Peyer's patch (tissue), 4 donors: ENCODE data around the gene DUXB. TPM values are rescaled to one million over a fixed set of nuclear protein-coding genes. Genes with fewer than 3 reads are reported as not detected.
A peak's percentile ranks its signal among the peaks of the same experiment; 100 is the strongest.

Experiments used
- DNase-seq, 3 donors: peaks; one replicate each; pipeline ENCODE4 v3.0.0-alpha.2; 2017 to 2019
- H3K27ac ChIP-seq, 4 donors: fragments of 200-600 bp; sonication (generic); one replicate each; pipeline ENCODE4 v1.5.1; 2016 to 2019
- H3K27me3 ChIP-seq, 2 donors: fragments of 200-600 bp; sonication (generic); one replicate each; pipeline ENCODE4 v1.5.1; 2019
- H3K36me3 ChIP-seq, 3 donors: fragments of 200-600 bp; sonication (generic); one replicate each; pipeline ENCODE4 v1.5.1; 2016 to 2019
- H3K4me1 ChIP-seq, 4 donors: fragments of 200-600 bp; sonication (generic); one replicate each; pipeline ENCODE4 v1.5.1; 2016 to 2019
- H3K4me3 ChIP-seq, 4 donors: fragments of 200-600 bp; sonication (generic); 1 replicate in 3 of 4; 2 replicates in 1 of 4; pipeline ENCODE4 v1.5.1; 2016 to 2019; ENCODE audit warnings: mild to moderate bottlenecking in 1 of 4
- H3K9me3 ChIP-seq, 4 donors: fragments of 200-600 bp; sonication (generic); one replicate each; pipeline ENCODE4 v1.5.1; 2016 to 2019; ENCODE audit warnings: mild to moderate bottlenecking in 1 of 4
- CTCF ChIP-seq, 6 experiments: fragments of 450-650 bp in 4 of 6; fragments of 200-600 bp in 2 of 6; sonication (generic) in 1 of 6; IDR thresholded peaks; one replicate each; pipeline ENCODE4 v1.5.1; 2017 to 2019; ENCODE audit warnings: antibody characterized with exemption in 6 of 6, mild to moderate bottlenecking in 3 of 6, moderate library complexity in 1 of 6
- POLR2A ChIP-seq, 2 donors: fragments of 450-650 bp; IDR thresholded peaks; one replicate each; pipeline ENCODE4 v1.5.1; 2017; ENCODE audit warnings: antibody characterized with exemption in 2 of 2, mild to moderate bottlenecking in 2 of 2, moderate library complexity in 2 of 2
- total RNA-seq, 4 donors: library from RNA; depleted of rRNA; stranded (reverse); fragments of >200 nt; gene quantifications; one replicate each; pipeline ENCODE4 v1.1.0, GENCODE V29; 2016

Gene DUXB
- total RNA-seq, 4 donors from 2014 or later: not detected

- DNase-seq: no peak
- TF ChIP-seq CTCF (IDR thresholded peaks at IDR 0.05) (peak in 4 of 6 experiments; percentile 8 to 38 (median 32)), POLR2A (IDR thresholded peaks at IDR 0.05) (no peak)
Observed at GRCh38 chr16:75695708-75696107, 5.6 kb downstream of the DUXB start.

GRCh38 chr16:75687361-75687760, 13.9 kb downstream of the DUXB start:
- Histone ChIP-seq H3K4me1 (no peaks in the 10 kb centered on the region), H3K4me3 (no peak overlapping the region)

More at GRCh38 chr16:75695708-75696107, 5.6 kb downstream of the DUXB start:
- Histone ChIP-seq H3K27ac (no peak overlapping the region), H3K4me1 (no peaks in the 10 kb centered on the region), H3K27me3 (no peaks in the 10 kb centered on the region), H3K9me3 (no peaks in the 10 kb centered on the region), H3K4me3 (no peak overlapping the region), H3K36me3 (no peaks in the 10 kb centered on the region)

GRCh38 chr16:75682308-75682707, 19.0 kb downstream of the DUXB start:
- H3K9me3 ChIP-seq: no peaks in the 10 kb centered on the region
- no peaks in the 10 kb centered on the region for H3K4me1 ChIP-seq
- no peak for DNase-seq
- H3K27ac ChIP-seq: no peak overlapping the region
- no peaks in the 10 kb centered on the region for H3K36me3 ChIP-seq
- no peaks in the 10 kb centered on the region for H3K27me3 ChIP-seq
- H3K4me3 ChIP-seq: no peak overlapping the region
- TF ChIP-seq POLR2A (IDR thresholded peaks at IDR 0.05) (no peak), CTCF (IDR thresholded peaks at IDR 0.05) (no peak)

More at GRCh38 chr16:75687361-75687760, 13.9 kb downstream of the DUXB start:
- Histone ChIP-seq H3K9me3 (no peaks in the 10 kb centered on the region), H3K36me3 (no peaks in the 10 kb centered on the region), H3K27ac (no peak overlapping the region), H3K27me3 (no peaks in the 10 kb centered on the region)
- TF ChIP-seq CTCF (IDR thresholded peaks at IDR 0.05) (no peak), POLR2A (IDR thresholded peaks at IDR 0.05) (no peak)
- no peak for DNase-seq

GRCh38 chr16:75679366-75679765, 21.9 kb downstream of the DUXB start:
- no peak overlapping the region for H3K27ac ChIP-seq
- no peaks in the 10 kb centered on the region for H3K36me3 ChIP-seq
- DNase-seq: no peak
- H3K27me3 ChIP-seq: no peaks in the 10 kb centered on the region
- TF ChIP-seq POLR2A (IDR thresholded peaks at IDR 0.05): no peak
- TF ChIP-seq CTCF (IDR thresholded peaks at IDR 0.05): no peak
- H3K4me1 ChIP-seq: no peaks in the 10 kb centered on the region
- no peak overlapping the region for H3K4me3 ChIP-seq
- no peaks in the 10 kb centered on the region for H3K9me3 ChIP-seq

DNA sequence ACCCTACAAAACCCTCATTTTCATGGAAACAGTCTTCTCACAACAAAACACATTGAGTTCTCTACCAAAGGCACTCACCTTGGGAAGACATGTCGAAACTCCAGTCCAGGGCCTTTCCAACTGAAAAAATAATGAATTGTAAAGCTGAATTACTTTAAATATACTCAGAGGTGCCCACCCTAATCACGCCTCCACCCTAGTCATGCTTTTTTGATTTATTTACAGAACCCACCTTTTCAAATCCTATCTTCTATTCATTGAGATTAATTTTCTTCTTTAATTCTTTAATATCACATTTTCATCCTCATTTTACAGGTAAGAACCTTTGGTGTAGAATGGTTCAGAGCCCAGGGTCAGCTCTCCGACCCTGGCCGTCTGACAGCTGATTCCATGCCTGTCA, 24.4 kb downstream of the DUXB start, which contains the start of gene CPHXL2:
Gene CPHXL2 (minus strand): TSS at position 101 of the 400 bp plus-strand sequence. CDS start 10 bp downstream, at position 91.
- H3K9me3 ChIP-seq: no peaks in the 10 kb centered on the region
- no peak for DNase-seq
- no peak for TF ChIP-seq POLR2A (IDR thresholded peaks at IDR 0.05)
- TF ChIP-seq CTCF (IDR thresholded peaks at IDR 0.05): no peak
- no peak within 1 kb of the TSS for H3K27ac ChIP-seq
- H3K4me3 ChIP-seq: no peak within 1 kb of the TSS
- no peaks in the 10 kb centered on the region for H3K4me1 ChIP-seq
- no peaks in the 10 kb centered on the region for H3K27me3 ChIP-seq
- H3K36me3 ChIP-seq: no peaks in the 10 kb centered on the region

GRCh38 chr16:75667503-75667902, 33.8 kb downstream of the DUXB start:
- Histone ChIP-seq H3K4me1 (no peaks in the 10 kb centered on the region), H3K9me3 (no peaks in the 10 kb centered on the region), H3K27me3 (no peaks in the 10 kb centered on the region), H3K27ac (no peak overlapping the region), H3K4me3 (no peak overlapping the region), H3K36me3 (no peaks in the 10 kb centered on the region)
- no peak for TF ChIP-seq CTCF (IDR thresholded peaks at IDR 0.05)
- no peak for TF ChIP-seq POLR2A (IDR thresholded peaks at IDR 0.05)
- DNase-seq: no peak
